ENCODE measurements around the gene SERPINB2. TPM values are rescaled to one million over a fixed set of nuclear protein-coding genes. Genes with fewer than 3 reads are reported as not detected.

SERPINB2 gene
- total RNA-seq, 1 experiment from 2014 or later = not detected

- TF ChIP-seq CTCF (IDR thresholded peaks at IDR 0.05 in 2 of 3, conservative IDR thresholded peaks at IDR 0.05 in 1 of 3; ENCODE audit: borderline replicate concordance in 1 of 3, insufficient read depth in 1 of 3, low read depth in 2 of 3, low read length in 2 of 3) (peak; percentile 63 to 78 (median 71); a peak in 5 of 6 replicates), FOSL1 (IDR thresholded peaks at IDR 0.05; ENCODE audit: low read depth) (no peak), EZH2 (IDR thresholded peaks at IDR 0.05) (no peak), SP1 (IDR thresholded peaks at IDR 0.05; ENCODE audit: low read depth) (no peak), CEBPB (IDR thresholded peaks at IDR 0.05; ENCODE audit: low read depth) (no peak)
Measured at GRCh38 chr18:63936156-63936931, 48.8 kb downstream of the SERPINB2 start (continued).

- ATAC-seq = no peak
- Histone ChIP-seq H2AFZ (ENCODE audit: low read depth, low read length, poor library complexity, severe bottlenecking) (no peak overlapping the region), H3K27me3 (ENCODE audit: insufficient read depth, low read length) (no peaks in the 10 kb centered on the region), H3K79me2 (ENCODE audit: insufficient read depth, low read length) (no peaks in the 10 kb centered on the region), H3K27ac (ENCODE audit: low read depth, low read length) (no peak overlapping the region), H4K20me1 (ENCODE audit: insufficient read depth) (no peaks in the 10 kb centered on the region), H3K4me1 (ENCODE audit: control insufficient read depth in 1 of 2, insufficient read depth in 2 of 2, low read length in 2 of 2) (peaks cover 0 to 10% of the 10 kb centered on the region in 2 experiments; a peak in 1 of 4 replicates), H3K4me2 (ENCODE audit: low read length) (no peak overlapping the region), H3K9ac (ENCODE audit: low read length) (no peak overlapping the region), H3K4me3 (replicated peaks in 1 of 2; ENCODE audit: low read depth in 1 of 2, low read length in 2 of 2) (no peak overlapping the region), H3K36me3 (ENCODE audit: control insufficient read depth in 1 of 2, insufficient read depth in 2 of 2, low read length in 2 of 2) (no peaks in the 10 kb centered on the region), H3K9me2 (ENCODE audit: insufficient read depth) (no peaks in the 10 kb centered on the region), H3K9me3 (ENCODE audit: control insufficient read depth in 1 of 2, insufficient read depth in 1 of 2, low read depth in 1 of 2, low read length in 2 of 2) (no peaks in the 10 kb centered on the region)
- CTCF ChIA-PET = interaction anchor here (1.2 to 1.8 kb wide), 7 partner anchors 14 to 57 kb away, joined by 3 to 5 read pairs (median 4); partner anchors contain the start of gene SERPINB2
- intact Hi-C loops (cut with micrococcal nuclease) = loop anchor here (1.0 to 2.0 kb wide), 3 partner anchors 87 to 426 kb away; no protein-coding TSS in a partner anchor
- POLR2A ChIA-PET = no interaction called here
- RAD21 ChIA-PET (ENCODE audit: low non-redundant PET in 1 of 2, low total read pairs in 2 of 2, uncharacterized antibody in 2 of 2, unreplicated experiment in 2 of 2) = interaction anchor here in 1 of 2 experiments (0.9 kb wide), 1 partner anchor 330 kb away, joined by 3 read pairs; no protein-coding TSS in a partner anchor
- DNase-seq (ENCODE audit: low read depth, low spot score) = no peak
- BruUV-seq (replicated peaks) = no TSS peak
- no peak for TF ChIP-seq JUND (IDR thresholded peaks at IDR 0.05)
- TF ChIP-seq POLR2A (IDR thresholded peaks at IDR 0.05; ENCODE audit: borderline replicate concordance, extremely low read depth, insufficient read depth, insufficient read length) = no peak
- TF ChIP-seq EZH2phosphoT487 (IDR thresholded peaks at IDR 0.05; ENCODE audit: borderline replicate concordance) = no peak
- no peak for TF ChIP-seq YY1 (IDR thresholded peaks at IDR 0.05; ENCODE audit: extremely low read depth, insufficient replicate concordance, low read depth, low read length)
- no peak for TF ChIP-seq EGR1 (IDR thresholded peaks at IDR 0.05; ENCODE audit: low read depth)
- no peak for TF ChIP-seq SIN3A (IDR thresholded peaks at IDR 0.05; ENCODE audit: low read depth)
- no peak for TF ChIP-seq REST (IDR thresholded peaks at IDR 0.05; ENCODE audit: low read depth)
- TF ChIP-seq EZH2 (IDR thresholded peaks at IDR 0.05) = no peak
- no peak for TF ChIP-seq CEBPB (IDR thresholded peaks at IDR 0.05; ENCODE audit: low read depth)
- TF ChIP-seq MAX (IDR thresholded peaks at IDR 0.05) = no peak
Measured at GRCh38 chr18:63936932-63937393, 49.5 kb downstream of the SERPINB2 start.
